M059J (cell line): Measurements from ENCODE around the gene TFF2. TPM values are rescaled to one million over a fixed set of nuclear protein-coding genes. Genes with fewer than 3 reads are reported as not detected.
A peak's percentile ranks its signal among the peaks of the same experiment; 100 is the strongest.

ENCODE experiments used
- DNase-seq: peaks from one replicate; pipeline ENCODE4 v3.0.0-alpha.2; 2012; ENCODE audit warnings: low read depth
- total RNA-seq: library from RNA; depleted of rRNA; stranded (reverse); fragments of >200 nt; shearing (Covaris generic); gene quantifications from 2 replicates; pipeline ENCODE4 v1.2.3, GENCODE V29; 2014

Gene TFF2
- total RNA-seq, 1 experiment from 2014 or later = 0.30 TPM

DNA sequence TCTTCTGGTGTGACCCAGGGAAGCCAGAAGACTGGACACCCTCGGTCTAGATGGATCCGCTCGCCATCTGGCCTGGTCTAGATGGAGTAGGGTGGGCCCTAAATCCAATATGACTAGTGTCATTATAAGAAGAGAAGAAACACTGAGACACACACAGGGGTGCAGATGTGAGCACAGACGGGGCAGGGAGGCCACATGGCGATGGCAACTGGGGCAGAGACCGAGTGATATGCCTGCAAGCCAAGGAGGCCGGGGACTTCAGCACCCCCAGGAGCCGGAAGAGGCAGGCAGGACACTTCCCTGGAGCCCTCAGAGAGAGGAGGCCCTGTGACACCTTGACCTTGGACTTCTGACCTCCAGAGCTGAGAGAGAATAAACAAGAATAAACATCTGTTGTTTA is 30.0 kb downstream of the TFF2 start:
- DNase-seq = no peak

DNA sequence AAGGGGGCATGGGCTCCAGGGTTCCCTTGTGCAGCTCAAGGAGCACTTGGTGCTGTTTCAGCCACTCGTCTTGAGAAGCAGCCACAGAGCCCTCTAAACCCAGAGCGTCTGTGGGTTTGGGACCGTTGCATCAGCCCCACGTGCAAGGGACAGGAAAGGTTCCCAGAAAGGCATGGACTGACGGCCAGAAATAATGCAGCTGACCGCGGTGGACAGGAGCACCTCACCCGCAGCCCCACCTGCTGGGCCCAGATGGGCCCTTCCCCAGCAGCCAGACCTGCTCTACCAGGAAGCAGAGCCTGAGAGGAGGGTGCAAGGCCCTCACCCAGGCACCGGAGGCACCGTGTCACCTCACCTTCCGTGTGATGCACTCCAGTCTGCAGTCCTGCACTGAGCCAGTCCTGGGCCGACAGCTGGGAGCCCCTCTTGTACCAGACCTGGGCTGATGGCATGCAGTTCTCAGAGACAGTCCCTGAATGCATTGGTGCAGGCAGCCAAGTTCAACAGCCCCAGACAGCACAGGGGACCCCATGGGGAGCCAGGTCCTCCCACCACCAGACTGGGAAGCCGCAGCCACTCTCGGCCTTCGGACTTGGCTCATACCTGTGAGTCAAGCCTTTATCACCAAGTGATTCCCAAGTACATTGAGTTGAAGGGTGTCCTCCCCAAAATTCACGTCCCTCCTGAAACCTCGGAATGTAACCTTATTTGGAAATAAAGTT is 30.8 kb downstream of the TFF2 start:
- no peak for DNase-seq

DNA sequence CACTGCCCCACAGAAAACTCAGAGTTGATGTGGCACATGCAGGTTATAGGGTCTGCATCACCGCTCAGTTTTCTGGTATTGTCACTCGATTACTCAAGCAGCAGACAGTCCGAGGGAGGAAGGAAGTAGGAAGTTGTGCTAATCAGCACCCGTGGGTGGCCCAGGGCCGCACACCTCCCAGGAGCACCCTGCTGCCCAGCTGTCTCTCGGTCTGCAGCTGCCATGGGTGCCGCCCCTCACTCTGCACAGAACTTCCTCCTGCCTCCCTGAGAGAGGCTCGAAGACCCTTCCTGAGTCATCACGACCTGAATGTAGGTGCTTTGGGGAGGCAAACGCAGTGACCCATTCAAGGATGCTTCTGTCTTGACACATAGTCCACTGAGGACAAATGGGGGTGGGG is 31.4 kb downstream of the TFF2 start:
- DNase-seq = no peak

DNA sequence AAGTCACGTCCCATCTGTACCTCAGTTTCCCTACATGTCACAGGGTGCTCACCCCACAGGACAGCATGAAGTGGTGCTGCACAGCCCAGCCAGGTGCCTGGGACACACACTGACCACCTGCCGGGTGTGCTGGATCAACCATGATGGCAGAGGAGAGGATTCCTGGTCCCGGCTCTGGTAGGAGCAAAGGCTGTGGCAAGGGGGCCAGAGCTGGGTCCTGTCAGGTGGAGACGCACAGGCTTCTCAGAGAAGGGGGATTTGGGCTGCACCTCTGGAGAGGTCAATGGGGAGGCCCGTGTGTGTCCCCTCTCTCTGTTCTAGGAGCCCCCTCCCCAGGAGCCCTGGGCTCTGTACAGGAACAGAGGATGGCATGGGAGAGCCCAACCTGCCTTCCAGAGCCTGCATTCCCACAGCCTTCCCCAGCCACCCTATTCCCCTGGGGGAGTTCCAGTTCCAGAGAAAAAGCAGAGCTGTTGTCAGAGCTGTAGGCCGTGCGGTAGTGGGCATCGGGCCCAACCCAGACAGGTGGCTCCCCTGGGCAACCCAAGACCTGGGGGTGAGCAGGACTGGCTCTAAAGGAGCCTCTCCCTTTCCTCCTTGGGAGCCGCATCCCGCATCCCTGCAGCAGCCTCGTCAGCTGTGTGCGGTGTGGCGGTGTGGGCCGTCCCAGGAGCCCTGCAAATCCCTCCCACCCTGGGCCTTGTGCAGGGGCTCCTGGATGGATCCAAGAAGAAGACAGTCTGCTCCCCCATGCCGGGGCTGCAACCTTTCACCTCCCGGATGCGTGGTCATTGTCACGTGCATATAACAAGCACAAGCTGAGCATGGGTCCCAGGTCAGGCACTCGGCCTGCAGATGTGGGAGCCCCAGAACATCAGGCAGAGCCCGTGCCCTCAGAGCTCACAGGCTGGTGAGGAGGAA is 32.7 kb downstream of the TFF2 start:
- DNase-seq = no peak

DNA sequence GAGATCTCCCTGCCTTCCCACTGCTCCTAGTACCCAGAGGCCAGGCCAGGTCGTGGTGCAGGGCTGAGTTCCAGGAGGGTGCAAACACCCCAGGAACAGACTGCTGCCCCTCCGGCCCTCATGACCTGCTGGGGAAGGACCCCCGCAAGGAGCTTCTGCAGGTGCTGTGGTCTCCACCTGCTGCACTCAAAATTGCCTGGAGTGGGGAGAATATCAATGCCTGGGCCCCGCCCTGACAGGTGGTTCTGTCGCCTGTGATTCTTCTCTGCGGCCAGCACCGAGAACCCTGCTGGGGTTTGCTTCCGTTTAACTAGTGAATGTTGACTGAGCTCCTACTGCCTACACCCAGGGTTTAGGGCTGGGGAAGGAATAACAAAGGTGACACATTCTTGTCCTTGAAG is 33.5 kb downstream of the TFF2 start:
- DNase-seq = no peak

DNA sequence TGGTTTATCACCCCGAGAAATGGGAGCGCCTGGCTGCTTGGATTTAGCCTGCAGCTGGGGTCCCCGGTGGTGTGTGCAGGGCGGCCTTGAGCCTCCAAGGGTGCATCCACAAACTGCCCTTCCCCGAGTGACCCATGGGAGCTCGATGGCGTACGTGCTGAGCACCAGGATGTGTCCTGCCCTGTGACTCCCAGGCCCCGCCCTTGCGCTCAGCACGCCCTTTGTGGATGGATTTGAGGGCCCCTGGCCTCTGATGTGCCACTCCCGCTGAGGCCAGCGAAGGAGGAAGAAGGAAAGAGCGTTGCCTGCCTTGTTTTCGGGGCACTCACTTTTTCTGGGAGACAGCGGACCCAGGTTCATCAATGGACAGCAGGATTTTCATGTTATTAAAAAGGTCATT is 33.9 kb downstream of the TFF2 start:
- DNase-seq = no peak

DNA sequence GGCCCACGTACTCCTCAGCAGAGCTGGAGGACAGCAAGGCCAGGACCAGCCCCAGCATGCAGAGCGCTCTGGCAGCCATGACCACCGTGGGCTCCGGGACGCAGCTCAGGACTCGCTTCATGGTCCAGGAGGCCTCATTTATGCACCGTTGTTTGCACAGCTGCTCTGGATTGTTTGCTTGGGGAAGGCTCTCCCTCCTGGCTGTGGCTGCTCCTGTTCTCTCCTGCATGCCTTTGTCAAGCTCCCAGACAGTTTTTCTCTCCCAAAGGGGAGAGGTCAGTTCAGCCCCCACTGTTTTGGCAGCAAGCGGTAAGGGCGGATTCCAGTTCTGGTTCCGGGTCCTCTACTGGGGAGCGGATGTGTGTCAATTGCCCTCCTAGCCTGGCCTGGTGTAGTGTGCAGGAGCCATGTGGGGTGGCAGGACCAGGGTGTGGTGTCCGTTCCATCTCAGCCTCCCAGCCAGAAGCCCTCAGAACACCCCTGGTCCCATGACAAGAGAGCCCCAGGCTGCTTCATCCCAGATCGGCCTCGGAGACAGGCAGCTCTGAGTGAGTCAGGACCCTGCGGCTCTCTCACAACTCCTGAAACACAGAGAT is 35.4 kb downstream of the TFF2 start, which contains the start of gene TFF3:
Gene TFF3, minus strand, starts transcription at position 114 of the 596 bp plus-strand sequence. Its CDS starts 35 bp downstream, at position 79.
- DNase-seq = peak; percentile 15

DNA sequence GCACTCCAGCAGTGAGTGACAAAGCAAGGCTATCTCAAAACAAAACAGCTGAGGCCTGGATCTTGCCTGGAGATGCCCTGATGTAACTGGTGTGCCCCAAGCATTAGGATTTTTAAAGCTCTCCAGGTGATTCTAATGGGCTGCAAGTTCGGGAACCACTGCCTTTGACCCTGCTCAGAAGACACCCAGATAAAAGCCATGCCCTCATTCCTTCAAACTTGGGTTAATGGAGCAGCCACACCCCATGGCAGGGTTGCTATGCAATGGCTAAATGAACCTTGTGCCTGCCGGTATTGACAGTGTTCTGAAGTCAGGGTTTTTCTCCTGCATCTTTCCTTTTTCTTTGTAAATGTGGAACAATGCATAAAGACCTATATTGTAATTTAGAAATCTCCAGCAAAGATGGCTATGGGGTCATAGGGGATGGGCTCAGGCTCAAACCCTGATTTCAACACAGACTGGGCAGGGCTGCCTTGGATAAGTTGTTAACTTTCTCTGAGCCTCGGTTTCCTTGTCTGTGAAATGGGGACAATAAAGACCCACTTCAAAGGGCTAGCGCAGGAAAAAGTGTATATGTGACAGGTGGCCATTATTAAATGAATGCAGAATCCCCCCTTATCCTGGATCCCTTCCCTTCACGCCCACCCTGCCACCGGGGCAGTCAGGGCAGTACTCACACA is 36.0 kb downstream of the TFF2 start:
- no peak for DNase-seq

DNA sequence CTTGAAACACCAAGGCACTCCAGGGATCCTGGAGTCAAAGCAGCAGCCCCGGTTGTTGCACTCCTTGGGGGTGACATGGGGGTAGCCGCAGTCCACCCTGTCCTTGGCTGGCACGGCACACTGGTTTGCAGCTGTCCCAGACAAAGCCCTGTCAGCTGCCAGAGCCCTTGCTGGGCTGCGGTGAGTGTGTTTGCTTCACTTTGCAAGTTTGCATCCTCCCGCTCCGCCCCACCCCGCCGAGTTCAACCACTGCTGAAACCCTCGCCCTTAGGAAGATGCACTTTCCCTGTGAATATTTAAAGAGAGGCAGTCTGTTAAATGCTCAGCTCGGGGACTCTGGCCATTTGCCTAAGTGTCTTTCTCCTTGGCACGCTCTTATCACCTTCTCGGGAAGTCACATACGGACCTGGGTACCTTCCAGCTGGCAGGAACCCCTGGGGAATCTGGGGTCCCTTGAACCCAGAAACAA is 37.3 kb downstream of the TFF2 start:
- DNase-seq = no peak

DNA sequence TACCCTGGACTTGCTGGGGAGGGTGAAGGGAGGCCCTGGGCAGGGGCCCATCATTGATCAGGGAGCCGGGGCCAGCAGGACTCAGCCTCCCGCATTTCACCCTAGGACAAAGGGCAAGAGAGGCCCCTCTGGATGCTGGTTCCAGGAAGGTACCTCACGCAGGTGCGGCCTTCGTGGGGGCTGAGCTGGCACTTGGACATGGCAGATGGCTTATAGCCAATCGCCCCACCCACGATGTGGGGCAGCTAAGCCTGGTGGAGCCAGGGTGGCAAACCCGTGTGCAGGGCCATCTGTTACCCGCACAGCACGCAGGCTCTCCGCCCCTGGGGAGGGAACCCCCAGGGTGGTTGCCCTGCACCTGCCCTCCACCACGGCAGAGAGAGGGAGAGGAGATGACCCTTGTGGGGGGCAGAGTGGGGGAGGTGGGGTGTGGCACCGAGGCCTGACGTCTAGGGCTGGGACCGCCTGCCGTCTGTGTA is 38.1 kb downstream of the TFF2 start:
- DNase-seq = no peak

DNA sequence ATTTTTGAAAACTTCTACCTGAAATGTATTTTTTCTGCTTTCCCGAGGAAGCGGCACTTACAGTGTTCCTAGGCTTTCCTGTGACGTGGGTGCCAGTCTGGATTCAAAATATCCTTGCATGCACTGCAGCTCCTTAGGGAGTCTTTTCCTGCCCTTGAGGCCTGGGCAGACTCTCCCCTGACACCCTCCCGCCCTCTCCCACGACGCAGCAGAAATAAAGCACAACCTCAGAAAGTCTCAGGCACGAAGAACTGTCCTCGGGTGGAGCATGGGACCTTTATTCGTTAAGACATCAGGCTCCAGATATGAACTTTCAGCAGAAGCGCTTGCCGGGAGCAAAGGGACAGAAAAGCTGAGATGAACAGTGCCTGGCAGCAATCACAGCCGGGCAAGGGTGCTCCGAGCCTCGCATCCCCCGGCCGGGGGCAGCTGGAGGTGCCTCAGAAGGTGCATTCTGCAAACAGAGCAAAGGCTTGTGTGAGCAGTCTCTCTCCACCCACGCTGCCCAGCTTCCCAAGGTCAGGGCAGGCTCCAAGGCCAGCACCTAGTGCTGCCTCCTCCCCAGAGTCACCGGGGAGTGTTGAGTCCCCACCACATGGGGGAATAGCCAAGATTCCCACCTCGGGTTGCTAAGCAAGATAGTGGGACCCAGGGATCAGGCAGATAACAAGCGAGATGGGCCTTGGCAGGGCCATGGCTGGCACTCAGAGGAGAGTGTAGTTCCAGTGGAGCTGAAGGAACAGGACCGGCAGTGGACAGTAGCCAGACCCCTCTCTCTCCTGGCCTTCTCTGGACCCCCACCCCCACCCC is 38.8 kb downstream of the TFF2 start:
- no peak for DNase-seq

DNA sequence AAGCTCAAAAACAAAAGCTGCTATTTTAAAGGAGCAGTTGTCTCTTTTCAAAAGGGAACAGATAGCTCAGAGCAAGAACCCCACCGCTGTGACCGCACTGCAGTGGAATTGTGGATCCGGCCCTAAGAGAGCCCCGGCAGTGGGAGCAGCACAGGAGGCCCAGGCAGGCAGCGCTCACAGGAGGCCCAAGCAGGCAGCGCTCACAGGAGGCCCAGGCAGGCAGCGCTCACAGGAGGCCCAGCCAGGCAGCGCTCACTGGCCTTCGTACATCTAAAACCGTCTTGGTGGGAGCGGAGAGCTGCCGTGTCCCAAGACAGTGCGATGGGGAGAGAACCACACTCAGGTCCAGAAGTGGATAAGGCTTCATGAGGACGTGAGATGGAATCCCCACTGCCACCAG is 39.6 kb downstream of the TFF2 start:
- DNase-seq = no peak

DNA sequence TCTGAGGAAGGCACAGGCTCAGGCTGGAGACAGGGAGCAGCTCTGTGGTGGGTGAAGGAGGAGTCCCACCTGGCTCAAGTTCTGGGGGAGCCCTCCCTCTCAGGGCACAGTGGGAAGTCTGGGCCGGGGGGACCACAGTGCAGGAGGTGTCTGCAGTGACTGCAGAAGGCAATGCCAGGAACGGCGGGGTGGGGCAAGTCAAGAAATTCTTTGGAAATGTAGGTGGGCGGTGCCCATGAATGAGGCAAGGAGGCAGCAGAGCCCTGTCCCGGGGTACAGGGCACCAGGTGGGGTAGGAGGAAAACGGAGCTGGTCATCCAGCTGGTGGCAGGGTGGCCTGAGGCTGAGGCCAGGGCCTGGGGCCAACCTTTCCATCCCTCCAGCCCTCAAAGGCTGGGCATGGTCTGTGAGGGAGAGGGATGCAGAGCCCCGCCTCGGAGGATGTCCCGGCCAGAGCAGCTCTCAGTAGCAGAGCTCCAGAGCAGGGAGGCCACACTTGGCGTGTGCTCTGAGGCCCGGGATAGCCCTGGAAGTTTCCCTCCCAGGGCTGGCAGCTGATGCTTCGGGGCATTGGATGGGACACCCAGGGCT is 40.3 kb downstream of the TFF2 start:
- no peak for DNase-seq

DNA sequence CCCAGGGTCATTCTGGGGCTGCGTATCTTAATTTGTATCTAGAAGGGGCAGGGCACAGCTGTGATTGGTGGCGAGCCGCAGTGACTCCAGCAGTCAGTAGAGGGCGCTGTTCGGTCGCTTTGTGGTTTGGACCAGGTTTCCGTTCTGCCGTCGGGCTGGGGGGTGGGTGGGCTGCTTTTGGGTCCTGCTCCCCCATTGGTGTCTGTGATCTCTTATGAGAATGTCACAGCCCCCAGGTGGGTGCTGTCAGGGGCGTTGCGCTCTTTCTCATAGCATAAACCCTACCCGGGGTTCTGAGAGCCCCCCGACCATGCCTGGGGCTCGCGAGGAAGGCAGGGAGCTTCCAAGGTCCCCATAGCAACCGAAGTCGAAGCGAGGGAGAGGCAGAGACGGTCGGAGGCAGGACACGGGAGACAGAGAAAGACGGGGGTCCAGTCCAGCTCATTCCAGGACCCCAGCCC is 41.0 kb downstream of the TFF2 start:
- DNase-seq = peak; percentile 22

DNA sequence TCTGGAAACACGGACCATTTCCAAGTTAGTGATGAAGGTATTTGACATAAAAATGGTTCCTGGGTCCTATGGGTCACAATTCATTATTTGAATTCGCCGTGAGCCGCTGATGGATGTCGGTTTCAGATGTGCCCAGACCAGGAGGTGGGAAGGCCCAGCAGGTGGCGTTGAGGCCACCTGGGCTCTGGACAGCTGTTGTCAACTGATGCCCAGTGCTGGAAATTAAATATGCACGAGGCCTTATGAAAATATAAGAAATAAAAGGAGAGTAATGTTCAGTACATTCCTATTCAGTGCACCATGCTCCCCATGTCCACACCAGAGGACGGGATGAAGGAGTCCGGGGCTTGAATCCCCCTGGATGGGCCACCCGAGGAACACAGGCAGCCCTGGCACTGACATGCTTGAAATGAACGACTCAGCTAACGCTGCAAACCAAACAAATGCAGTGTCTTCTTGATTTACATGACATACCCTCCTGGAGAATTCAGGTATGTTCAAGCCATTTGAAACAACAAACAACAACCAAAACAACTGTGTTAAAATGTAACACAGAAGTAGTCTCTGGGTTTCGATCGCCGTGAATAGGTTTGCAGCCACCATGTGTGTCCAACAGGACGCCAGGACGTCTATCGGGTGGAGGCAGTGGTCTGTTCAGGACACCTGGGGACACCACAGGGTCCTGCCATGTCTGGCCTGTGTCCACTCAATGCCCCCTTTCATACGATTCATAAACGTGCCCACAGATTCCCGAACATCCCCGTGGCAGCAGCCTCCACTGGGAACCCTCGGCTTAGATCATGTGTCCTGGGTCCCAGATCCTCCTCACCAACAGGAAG is 41.7 kb downstream of the TFF2 start:
- DNase-seq = no peak

DNA sequence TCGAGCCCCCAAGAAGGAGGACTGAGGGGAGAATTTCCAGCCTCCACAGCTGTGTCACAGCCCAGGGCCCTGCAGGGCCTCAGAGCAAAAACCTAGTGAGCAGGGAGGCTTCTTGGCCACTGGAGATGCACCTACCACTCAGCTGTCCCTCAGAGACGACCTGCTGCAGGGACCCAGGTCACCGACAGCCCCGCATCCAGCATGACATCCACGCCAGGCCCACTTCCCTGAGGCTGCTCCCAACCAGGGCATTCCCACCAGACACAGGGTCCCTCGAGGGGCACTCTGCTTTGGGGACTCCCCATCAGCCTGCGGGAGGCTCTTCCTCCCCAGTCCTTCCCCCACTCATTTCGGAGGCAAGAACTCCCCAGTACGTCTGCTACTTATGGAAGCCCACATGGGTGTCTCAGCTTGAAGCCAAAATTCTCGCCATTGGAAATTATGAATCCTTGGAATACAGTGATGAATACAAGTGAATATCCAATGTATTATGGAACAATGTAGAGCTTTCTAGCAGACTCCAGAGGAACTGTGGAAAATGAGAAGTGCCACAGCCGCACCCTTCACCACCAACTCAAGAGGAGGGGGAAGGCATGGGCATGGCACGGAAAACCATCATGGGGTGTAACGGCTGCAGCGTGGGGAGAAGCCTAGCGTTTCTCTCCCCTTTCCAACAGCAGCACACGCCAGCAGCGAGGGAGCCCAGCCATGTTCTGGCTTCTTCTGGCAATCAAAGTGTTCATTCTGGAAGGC is 42.5 kb downstream of the TFF2 start:
- DNase-seq = no peak

DNA sequence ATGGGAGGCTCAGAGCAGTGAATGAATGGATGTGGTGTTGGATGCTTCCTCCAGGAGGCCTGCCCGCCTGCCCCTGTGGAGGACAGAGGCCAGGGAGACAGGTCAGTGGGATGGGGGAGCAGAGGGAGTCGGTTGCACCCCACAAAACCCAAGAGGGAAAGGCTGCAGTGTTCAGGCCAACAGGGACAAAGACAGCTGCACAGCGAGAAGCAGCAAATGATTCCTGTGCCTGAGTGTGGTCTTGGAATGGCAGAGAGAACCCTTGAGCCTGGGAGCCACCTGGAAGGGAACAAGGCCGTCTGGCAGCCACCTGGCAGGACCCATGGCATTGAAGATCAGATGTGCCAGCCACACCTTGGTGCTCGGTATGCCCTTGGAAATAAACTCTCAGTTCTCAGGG is 43.7 kb downstream of the TFF2 start:
- DNase-seq = no peak

DNA sequence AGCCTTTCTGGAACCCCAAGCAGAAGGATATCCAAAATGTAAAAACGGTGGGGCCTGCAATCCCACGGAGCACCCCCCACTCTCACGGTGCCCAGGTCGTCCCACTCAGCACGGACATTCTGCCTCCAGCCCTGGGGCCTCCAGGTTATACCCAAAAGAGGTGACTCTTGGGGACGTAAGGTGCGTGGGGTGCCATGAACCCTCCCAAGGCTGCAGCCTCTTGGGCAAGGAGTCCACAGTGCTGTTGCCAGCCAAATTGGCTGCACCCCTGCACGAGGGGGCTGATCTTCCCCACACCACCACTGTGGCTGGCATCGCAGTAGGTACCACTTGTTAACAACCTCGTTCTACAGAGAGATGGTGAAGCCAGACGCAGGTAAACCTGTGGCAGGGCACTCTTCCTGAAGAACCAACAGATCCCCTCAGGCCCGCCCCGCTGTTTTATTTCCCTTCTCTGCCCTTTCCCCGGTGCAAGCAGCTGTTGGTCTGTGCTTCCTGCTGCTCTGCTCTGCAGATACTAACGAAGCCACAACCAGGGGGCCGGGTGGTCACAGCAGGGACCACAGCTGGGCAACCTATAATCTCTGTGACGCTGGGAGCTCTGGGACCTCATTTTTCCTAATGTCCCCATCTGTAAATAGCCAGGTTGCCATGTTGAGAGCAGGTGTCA is 44.3 kb downstream of the TFF2 start:
- no peak for DNase-seq
